ENCODE data around the gene FBXO17.

The FBXO17 gene

GRCh38 chr19:38893341-38893771, 82.2 kb downstream of the FBXO17 start:
- TF ChIP-seq, protein P1, sequence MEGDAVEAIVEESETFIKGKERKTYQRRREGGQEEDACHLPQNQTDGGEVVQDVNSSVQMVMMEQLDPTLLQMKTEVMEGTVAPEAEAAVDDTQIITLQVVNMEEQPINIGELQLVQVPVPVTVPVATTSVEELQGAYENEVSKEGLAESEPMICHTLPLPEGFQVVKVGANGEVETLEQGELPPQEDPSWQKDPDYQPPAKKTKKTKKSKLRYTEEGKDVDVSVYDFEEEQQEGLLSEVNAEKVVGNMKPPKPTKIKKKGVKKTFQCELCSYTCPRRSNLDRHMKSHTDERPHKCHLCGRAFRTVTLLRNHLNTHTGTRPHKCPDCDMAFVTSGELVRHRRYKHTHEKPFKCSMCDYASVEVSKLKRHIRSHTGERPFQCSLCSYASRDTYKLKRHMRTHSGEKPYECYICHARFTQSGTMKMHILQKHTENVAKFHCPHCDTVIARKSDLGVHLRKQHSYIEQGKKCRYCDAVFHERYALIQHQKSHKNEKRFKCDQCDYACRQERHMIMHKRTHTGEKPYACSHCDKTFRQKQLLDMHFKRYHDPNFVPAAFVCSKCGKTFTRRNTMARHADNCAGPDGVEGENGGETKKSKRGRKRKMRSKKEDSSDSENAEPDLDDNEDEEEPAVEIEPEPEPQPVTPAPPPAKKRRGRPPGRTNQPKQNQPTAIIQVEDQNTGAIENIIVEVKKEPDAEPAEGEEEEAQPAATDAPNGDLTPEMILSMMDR (IDR thresholded peaks at IDR 0.05) = no peak
- H3K27me3 ChIP-seq = no peaks in the 10 kb centered on the region
- no peak overlapping the region for H3K4me3 ChIP-seq
- peaks cover 16 to 46% (median 26%) of the 10 kb centered on the region in 3 donors for H3K36me3 ChIP-seq
- H3K9me3 ChIP-seq = no peaks in the 10 kb centered on the region
- DNase-seq = no peak
- peaks cover 0 to 19% (median 9%) of the 10 kb centered on the region in 4 donors for H3K4me1 ChIP-seq
- intact Hi-C loops (cut with DNase I; ENCODE audit: low total_unique reads) = no loop called here
- H3K27ac ChIP-seq = no peak overlapping the region

- TF ChIP-seq, protein P1 (IDR thresholded peaks at IDR 0.05) = no peak
- peaks cover 18 to 51% (median 31%) of the 10 kb centered on the region in 3 donors for H3K36me3 ChIP-seq
- H3K4me1 ChIP-seq = peaks cover 0 to 14% (median 4%) of the 10 kb centered on the region in 4 donors
- intact Hi-C loops (cut with DNase I; ENCODE audit: low total_unique reads) = no loop called here
- H3K27ac ChIP-seq = no peak overlapping the region
- no peaks in the 10 kb centered on the region for H3K27me3 ChIP-seq
- H3K9me3 ChIP-seq = no peaks in the 10 kb centered on the region
- DNase-seq = no peak
- H3K4me3 ChIP-seq = no peak overlapping the region
Observed at GRCh38 chr19:38892841-38893240, 82.7 kb downstream of the FBXO17 start.

GRCh38 chr19:38891771-38892170, 83.8 kb downstream of the FBXO17 start:
- Histone ChIP-seq H3K36me3 (peaks cover 18 to 51% (median 32%) of the 10 kb centered on the region in 3 donors), H3K27ac (no peak overlapping the region), H3K4me1 (peaks cover 0 to 4% (median 0%) of the 10 kb centered on the region in 4 donors), H3K9me3 (no peaks in the 10 kb centered on the region), H3K27me3 (no peaks in the 10 kb centered on the region), H3K4me3 (no peak overlapping the region)
- DNase-seq = no peak
- intact Hi-C loops (cut with DNase I; ENCODE audit: low total_unique reads) = no loop called here
- TF ChIP-seq, protein P1 (IDR thresholded peaks at IDR 0.05) = no peak

All from tibial artery (tissue), 4 donors.